IPS-20b (cell line): ENCODE data around the gene PPP6R3.
"Not testable (repeated sequence)": the region's sequence is repeated elsewhere in the genome, so short reads cannot be mapped to it uniquely, and the experiment has no call there.

Experiments used
- H3K27ac ChIP-seq: one replicate; pipeline ENCODE4 v1.5.1; 2013; ENCODE audit warnings: low read length
- H3K27me3 ChIP-seq: 2 replicates; pipeline ENCODE4 v1.6.1; 2013; ENCODE audit warnings: mild to moderate bottlenecking, low read length, inconsistent platforms; ENCODE audit not compliant: insufficient read depth
- H3K36me3 ChIP-seq: 2 replicates; pipeline ENCODE4 v1.6.1; 2013; ENCODE audit warnings: low read depth, mild to moderate bottlenecking, inconsistent platforms, low read length, moderate library complexity; ENCODE audit not compliant: insufficient read depth
- H3K4me1 ChIP-seq: 2 replicates; pipeline ENCODE4 v1.6.1; 2013; ENCODE audit warnings: mild to moderate bottlenecking, control low read depth, inconsistent platforms, low read length, moderate library complexity; ENCODE audit not compliant: insufficient read depth
- H3K4me3 ChIP-seq: 2 replicates; pipeline ENCODE4 v1.5.1; 2013; ENCODE audit warnings: mild to moderate bottlenecking, low read length, inconsistent platforms
- H3K9ac ChIP-seq: 2 replicates; pipeline ENCODE4 v1.6.1; 2013; ENCODE audit warnings: low read depth, mild to moderate bottlenecking, inconsistent platforms, low read length, moderate library complexity
- H3K9me3 ChIP-seq: 2 replicates; pipeline ENCODE4 v1.6.1; 2013; ENCODE audit warnings: mild to moderate bottlenecking, low read depth, low read length, inconsistent platforms; ENCODE audit not compliant: insufficient read depth

Gene PPP6R3

DNA sequence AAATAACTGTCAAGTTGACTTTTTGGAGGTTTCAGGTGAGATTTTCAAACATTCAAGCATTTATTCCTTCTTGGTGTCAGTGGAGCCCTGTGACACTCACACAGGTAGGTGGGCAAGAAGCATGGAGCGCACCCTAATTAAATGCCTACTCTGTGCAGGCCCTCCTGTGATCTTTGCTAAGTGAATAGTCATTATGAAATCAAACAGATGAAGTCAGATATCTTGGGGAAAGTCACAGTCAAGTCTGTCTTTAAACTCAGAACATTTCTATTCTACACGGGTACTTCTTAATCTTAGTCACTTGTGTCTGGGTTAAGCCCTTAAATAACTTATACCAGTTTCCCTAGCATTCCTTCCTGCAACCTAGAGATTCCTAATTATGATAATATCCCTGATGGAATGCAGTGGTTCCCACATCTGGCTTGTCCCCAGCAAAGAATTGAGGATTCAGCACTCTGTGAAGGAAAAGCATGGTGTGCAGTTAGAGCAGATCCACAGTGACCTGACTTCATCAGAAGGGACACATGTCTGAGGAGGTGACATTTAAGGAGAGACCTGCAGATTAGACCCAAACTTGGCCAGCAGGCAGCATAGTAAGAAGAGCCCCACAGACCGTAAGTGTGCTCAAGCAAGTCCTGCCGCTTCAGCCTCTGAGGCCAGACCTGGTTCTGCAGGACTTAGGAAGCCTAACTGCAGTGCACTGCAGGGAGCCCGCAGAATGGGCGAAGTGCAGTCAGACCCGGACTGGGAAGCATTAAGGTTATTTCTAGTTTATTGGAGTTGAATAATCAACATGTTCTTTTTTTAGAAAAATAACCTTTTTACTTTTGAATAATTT lies 138.5 kb downstream of the PPP6R3 start:
- Histone ChIP-seq H3K4me1 (no peaks in the 10 kb centered on the region), H3K9ac (no peak overlapping the region), H3K9me3 (no peaks in the 10 kb centered on the region), H3K36me3 (peaks cover 95% of the 10 kb centered on the region), H3K27ac (no peak overlapping the region), H3K27me3 (no peaks in the 10 kb centered on the region), H3K4me3 (no peak overlapping the region)

DNA sequence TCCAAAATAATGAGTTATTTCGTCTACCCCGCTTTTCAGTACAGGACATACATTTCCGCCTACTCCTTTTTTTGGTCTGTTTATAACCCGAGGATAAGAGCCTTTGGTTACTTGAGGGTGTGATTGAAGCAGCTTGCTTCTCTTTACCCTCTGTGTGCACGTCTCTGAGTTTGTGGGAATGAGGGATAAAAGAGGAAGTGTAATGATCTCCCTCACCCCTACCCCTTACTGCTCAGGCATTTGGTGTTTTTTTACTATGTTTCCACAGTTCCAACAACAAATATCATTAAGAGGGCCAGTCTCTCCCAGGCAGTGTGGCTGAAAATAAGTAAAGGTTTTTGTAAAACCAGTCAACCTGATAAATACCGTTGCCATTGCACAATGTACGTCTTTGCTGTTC lies 140.6 kb downstream of the PPP6R3 start:
- H3K9ac ChIP-seq = no peak overlapping the region
- H3K9me3 ChIP-seq = no peaks in the 10 kb centered on the region
- H3K4me3 ChIP-seq = no peak overlapping the region
- H3K4me1 ChIP-seq = no peaks in the 10 kb centered on the region
- H3K27ac ChIP-seq = no peak overlapping the region
- peaks cover 98% of the 10 kb centered on the region for H3K36me3 ChIP-seq
- no peaks in the 10 kb centered on the region for H3K27me3 ChIP-seq

GRCh38 chr11:68609761-68610160 lies 149.2 kb downstream of the PPP6R3 start:
- Histone ChIP-seq H3K36me3 (peaks cover 96% of the 10 kb centered on the region), H3K4me3 (no peak overlapping the region), H3K27me3 (no peaks in the 10 kb centered on the region), H3K27ac (no peak overlapping the region), H3K9me3 (no peaks in the 10 kb centered on the region), H3K4me1 (no peaks in the 10 kb centered on the region), H3K9ac (no peak overlapping the region)

DNA sequence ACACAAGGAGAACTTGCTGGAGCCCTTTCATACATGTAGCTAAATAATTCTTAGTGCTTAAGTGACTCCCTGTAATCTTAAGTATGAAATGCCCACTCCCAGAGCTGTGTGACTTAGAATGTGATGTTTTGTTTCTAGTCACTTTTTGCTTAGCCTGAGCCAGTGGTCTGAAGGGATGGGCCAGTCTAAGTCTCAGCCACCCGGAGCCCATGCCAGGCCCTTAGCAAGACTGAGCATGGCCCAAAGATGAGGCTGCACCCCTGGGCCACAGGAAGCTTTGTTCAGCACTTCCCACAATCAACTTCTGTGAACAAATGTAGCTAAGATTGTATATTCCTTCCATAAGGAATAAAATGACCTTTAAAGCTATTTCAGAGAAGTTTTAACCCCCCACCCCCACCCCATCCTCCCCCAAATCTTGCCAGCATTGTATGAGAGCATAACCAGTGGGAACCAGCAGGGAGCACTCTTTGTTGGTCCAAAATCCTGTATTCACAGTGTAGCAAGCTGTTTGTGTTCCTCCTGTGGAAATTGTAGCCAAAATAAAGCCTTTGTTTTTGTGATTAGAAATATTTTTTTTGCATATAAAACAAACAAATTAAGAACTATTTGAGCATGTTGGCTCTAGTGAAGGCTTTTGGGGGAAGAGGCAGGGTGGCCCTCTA lies 150.0 kb downstream of the PPP6R3 start:
- H3K4me1 ChIP-seq = no peaks in the 10 kb centered on the region
- H3K27me3 ChIP-seq = no peaks in the 10 kb centered on the region
- H3K9ac ChIP-seq = no peak overlapping the region
- H3K9me3 ChIP-seq = peaks cover under 1% of the 10 kb centered on the region; the same call in 1 of the 2 replicates
- no peak overlapping the region for H3K27ac ChIP-seq
- no peak overlapping the region for H3K4me3 ChIP-seq
- H3K36me3 ChIP-seq = peaks cover 96% of the 10 kb centered on the region

GRCh38 chr11:68615657-68616056 lies 155.1 kb downstream of the PPP6R3 start:
- Histone ChIP-seq H3K9ac (no peak overlapping the region), H3K27me3 (no peaks in the 10 kb centered on the region), H3K4me1 (no peaks in the 10 kb centered on the region), H3K27ac (no peak overlapping the region), H3K36me3 (peaks cover 55% of the 10 kb centered on the region), H3K9me3 (peaks cover 3% of the 10 kb centered on the region; the same call in 1 of the 2 replicates), H3K4me3 (no peak overlapping the region)

GRCh38 chr11:68617925-68618809 lies 157.6 kb downstream of the PPP6R3 start:
- Histone ChIP-seq H3K27ac (no peak overlapping the region), H3K4me3 (no peak overlapping the region), H3K4me1 (no peaks in the 10 kb centered on the region), H3K9me3 (peaks cover 11% of the 10 kb centered on the region), H3K9ac (no peak overlapping the region), H3K36me3 (peaks cover 33% of the 10 kb centered on the region), H3K27me3 (no peaks in the 10 kb centered on the region)

GRCh38 chr11:68621826-68622225 lies 161.3 kb downstream of the PPP6R3 start:
- no peak overlapping the region for H3K9ac ChIP-seq
- H3K4me3 ChIP-seq = no peak overlapping the region
- H3K27ac ChIP-seq = no peak overlapping the region
- no peaks in the 10 kb centered on the region for H3K36me3 ChIP-seq
- peaks cover 21% of the 10 kb centered on the region for H3K9me3 ChIP-seq
- H3K4me1 ChIP-seq = no peaks in the 10 kb centered on the region
- H3K27me3 ChIP-seq = no peaks in the 10 kb centered on the region

DNA sequence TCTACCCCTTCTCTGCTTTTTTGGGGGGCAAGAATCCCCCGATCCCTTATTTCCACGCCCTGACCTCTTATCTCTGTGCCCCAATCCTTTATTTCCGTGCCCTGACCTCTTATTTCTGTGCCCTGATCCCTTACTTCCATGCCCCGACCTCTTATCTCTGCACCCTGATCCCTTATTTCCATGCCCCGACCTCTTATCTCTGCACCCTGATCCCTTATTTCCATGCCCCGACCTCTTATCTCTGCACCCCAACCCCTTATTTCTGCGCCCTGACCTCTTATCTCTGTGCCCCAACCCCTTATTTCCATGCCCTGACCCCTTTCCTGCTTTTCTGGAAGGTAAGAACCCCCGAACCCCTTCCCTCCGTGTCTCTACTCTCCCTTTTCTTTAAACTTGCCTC lies 163.2 kb downstream of the PPP6R3 start:
- H3K27me3 ChIP-seq, H3K36me3 ChIP-seq, H3K9ac ChIP-seq: not testable (repeated sequence)

DNA sequence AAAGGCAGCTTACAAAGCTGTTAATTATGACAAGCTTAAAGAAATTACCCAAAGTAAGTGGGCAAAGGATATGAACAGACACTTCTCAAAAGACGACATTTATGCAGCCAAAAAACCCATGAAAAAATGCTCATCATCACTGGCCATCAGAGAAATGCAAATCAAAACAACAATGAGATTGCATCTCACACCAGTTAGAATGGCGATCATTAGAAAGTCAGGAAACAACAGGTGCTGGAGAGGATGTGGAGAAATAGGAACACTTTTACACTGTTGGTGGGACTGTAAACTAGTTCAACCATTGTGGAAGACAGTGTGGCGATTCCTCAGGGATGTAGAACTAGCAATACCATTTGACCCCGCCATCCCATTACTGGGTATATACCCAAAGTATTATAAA lies 164.5 kb downstream of the PPP6R3 start:
- not testable (repeated sequence) for H3K9ac ChIP-seq, H3K27me3 ChIP-seq, H3K4me3 ChIP-seq, H3K36me3 ChIP-seq, H3K27ac ChIP-seq, H3K4me1 ChIP-seq
- peaks cover 21% of the 10 kb centered on the region for H3K9me3 ChIP-seq

More for the DNA sequence above, 163.2 kb downstream of the PPP6R3 start:
- H3K27ac ChIP-seq, H3K4me1 ChIP-seq, H3K4me3 ChIP-seq: not testable (repeated sequence)
- peaks cover 21% of the 10 kb centered on the region for H3K9me3 ChIP-seq

DNA sequence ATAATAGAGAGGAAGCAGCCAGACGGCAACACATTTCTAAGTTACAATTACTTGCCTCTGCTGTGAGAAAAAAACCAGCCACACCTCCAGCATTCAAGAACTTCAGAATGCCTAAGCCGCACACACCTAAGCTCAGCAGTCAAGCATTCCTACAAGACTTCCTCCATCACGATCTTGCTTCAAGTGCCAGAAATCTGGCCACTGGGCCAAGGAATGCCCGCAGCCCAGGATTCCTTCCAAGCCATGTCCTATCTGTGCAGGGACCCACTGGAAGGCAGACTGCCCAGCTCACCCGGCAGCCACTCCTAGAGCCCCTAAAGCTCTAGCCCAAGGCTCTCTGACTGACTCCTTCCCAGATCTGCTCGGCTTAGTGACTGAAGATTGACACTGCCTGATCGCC lies 165.7 kb downstream of the PPP6R3 start:
- H3K4me3 ChIP-seq, H3K4me1 ChIP-seq, H3K9ac ChIP-seq, H3K27me3 ChIP-seq, H3K36me3 ChIP-seq, H3K27ac ChIP-seq: not testable (repeated sequence)
- H3K9me3 ChIP-seq = peaks cover 21% of the 10 kb centered on the region

DNA sequence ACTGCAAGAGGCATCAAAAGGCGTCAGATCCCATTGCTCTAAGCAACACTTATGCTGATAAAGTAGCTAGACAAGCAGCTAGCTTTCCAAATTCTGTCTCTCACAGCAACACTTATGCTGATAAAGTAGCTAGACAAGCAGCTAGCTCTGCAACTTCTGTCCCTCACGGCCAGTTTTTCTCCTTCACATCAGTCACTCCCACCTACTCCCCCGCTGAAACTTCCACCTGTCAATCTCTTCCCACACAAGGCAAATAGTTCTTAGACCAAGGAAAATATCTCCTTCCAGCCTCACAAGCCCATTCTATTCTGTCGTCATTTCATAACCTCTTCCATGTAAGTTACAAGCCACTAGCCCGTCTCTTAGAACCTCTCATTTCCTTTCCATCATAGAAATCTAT lies 168.3 kb downstream of the PPP6R3 start:
- not testable (repeated sequence) for H3K4me1 ChIP-seq, H3K27ac ChIP-seq, H3K27me3 ChIP-seq, H3K9ac ChIP-seq, H3K9me3 ChIP-seq, H3K4me3 ChIP-seq, H3K36me3 ChIP-seq
